Neural crest cell (in vitro differentiated cells): Measurements from ENCODE around the gene FER1L5. TPM values are rescaled to one million over a fixed set of nuclear protein-coding genes. Genes with fewer than 3 reads are reported as not detected.

Source experiments
- DNase-seq: peaks from one replicate; pipeline ENCODE4 v3.0.0; 2021; ENCODE audit warnings: low read depth, mixed read lengths, low spot score
- H3K27ac Mint-ChIP-seq: one replicate; pipeline ENCODE4 v1.8.0; 2021; ENCODE audit warnings: mild to moderate bottlenecking, mixed read lengths; ENCODE audit not compliant: unreplicated experiment
- H3K27me3 Mint-ChIP-seq: 2 replicates; pipeline ENCODE4 v1.8.0; 2021; ENCODE audit warnings: low read depth, mild to moderate bottlenecking, mixed read lengths
- H3K36me3 Mint-ChIP-seq: 2 replicates; pipeline ENCODE4 v1.8.0; 2021; ENCODE audit warnings: low read depth, mild to moderate bottlenecking, mixed read lengths
- H3K4me1 Mint-ChIP-seq: 2 replicates; pipeline ENCODE4 v1.8.0; 2021; ENCODE audit warnings: mixed read lengths
- H3K4me3 Mint-ChIP-seq: one replicate; pipeline ENCODE4 v1.8.0; 2021; ENCODE audit warnings: mild to moderate bottlenecking, mixed read lengths
- H3K9me3 Mint-ChIP-seq: 2 replicates; pipeline ENCODE4 v1.8.0; 2021; ENCODE audit warnings: mixed read lengths
- CTCF ChIP-seq: fragments of 200-600 bp; sonication (generic); conservative IDR thresholded peaks from 2 replicates; pipeline ENCODE4 v1.5.0; 2021; ENCODE audit warnings: antibody characterized with exemption, mild to moderate bottlenecking
- total RNA-seq: library from RNA; stranded (reverse); gene quantifications from 2 replicates; pipeline ENCODE4 v1.2.1, GENCODE V29; 2021

The FER1L5 gene
- total RNA-seq, 1 donor from 2014 or later, result 0.89 TPM

GRCh38 chr2:96683972-96684820 is 41.6 kb downstream of the FER1L5 start:
- no peaks in the 10 kb centered on the region for H3K9me3 Mint-ChIP-seq
- no peaks in the 10 kb centered on the region for H3K36me3 Mint-ChIP-seq
- peaks cover 12% of the 10 kb centered on the region for H3K27me3 Mint-ChIP-seq
- no peak overlapping the region for H3K4me3 Mint-ChIP-seq
- H3K27ac Mint-ChIP-seq, result no peak overlapping the region
- H3K4me1 Mint-ChIP-seq, result peaks cover 4% of the 10 kb centered on the region
- no peak for TF ChIP-seq CTCF
- no peak for DNase-seq

GRCh38 chr2:96684883-96685576 is 42.5 kb downstream of the FER1L5 start:
- no peak for TF ChIP-seq CTCF
- Mint-ChIP-seq H3K27me3 (peaks cover 5% of the 10 kb centered on the region), H3K36me3 (no peaks in the 10 kb centered on the region), H3K4me3 (no peak overlapping the region), H3K27ac (no peak overlapping the region), H3K9me3 (no peaks in the 10 kb centered on the region), H3K4me1 (peaks cover 4% of the 10 kb centered on the region)
- DNase-seq, result no peak

GRCh38 chr2:96685577-96686459 is 43.3 kb downstream of the FER1L5 start:
- Mint-ChIP-seq H3K4me1 (peaks cover 4% of the 10 kb centered on the region), H3K27ac (peak overlapping the region; percentile 6), H3K27me3 (no peaks in the 10 kb centered on the region), H3K36me3 (no peaks in the 10 kb centered on the region), H3K4me3 (no peak overlapping the region), H3K9me3 (no peaks in the 10 kb centered on the region)
- TF ChIP-seq CTCF, result no peak
- DNase-seq, result no peak

- no peak for DNase-seq
- Mint-ChIP-seq H3K4me1 (peaks cover 4% of the 10 kb centered on the region), H3K36me3 (no peaks in the 10 kb centered on the region), H3K27me3 (no peaks in the 10 kb centered on the region), H3K27ac (no peak overlapping the region), H3K4me3 (no peak overlapping the region), H3K9me3 (no peaks in the 10 kb centered on the region)
- no peak for TF ChIP-seq CTCF
Measured at GRCh38 chr2:96687266-96687665, 44.7 kb downstream of the FER1L5 start.
